Transverse colon (tissue), 4 donors: ENCODE data around the gene BICRA.

Experiments
- CTCF ChIP-seq, 5 experiments: fragments of 200-600 bp in 3 of 5; fragments of 450-650 bp in 2 of 5; sonication (generic) in 3 of 5; IDR thresholded peaks; 1 replicate in 2 of 5; 2 replicates in 3 of 5; pipeline ENCODE4 v1.5.1; 2016 to 2017; ENCODE audit warnings: antibody characterized with exemption in 5 of 5, inconsistent platforms in 3 of 5, mild to moderate bottlenecking in 2 of 5, moderate library complexity in 1 of 5
- EP300 ChIP-seq: sonication (generic); formaldehyde crosslinking; IDR thresholded peaks from one replicate; pipeline ENCODE4 v1.6.1; 2017; ENCODE audit warnings: antibody characterized with exemption, low read depth
- POLR2A ChIP-seq: fragments of 450-650 bp; IDR thresholded peaks from one replicate; pipeline ENCODE4 v1.6.1; 2016; ENCODE audit warnings: antibody characterized with exemption, mild to moderate bottlenecking, moderate library complexity
- POLR2AphosphoS5 ChIP-seq, 3 donors: sonication (generic); formaldehyde crosslinking; IDR thresholded peaks; one replicate each; pipeline ENCODE4 v1.6.1; 2016; ENCODE audit warnings: antibody characterized with exemption in 3 of 3

- TF ChIP-seq CTCF (IDR thresholded peaks at IDR 0.05), result no peak
- TF ChIP-seq POLR2AphosphoS5 (IDR thresholded peaks at IDR 0.05), result no peak
- no peak for TF ChIP-seq POLR2A
- TF ChIP-seq EP300, result no peak
Measured at GRCh38 chr19:47703301-47703700, 94.4 kb downstream of the BICRA start.
